IMR-90 (cell line): ENCODE measurements around the gene ACP2. TPM values are rescaled to one million over a fixed set of nuclear protein-coding genes. Genes with fewer than 3 reads are reported as not detected.

Experiments
- ATAC-seq: fragments of 200-7000 bp; cut with Tn5 transposase; 2 replicates; pipeline ENCODE4 v1.9.1; 2020; ENCODE audit warnings: low read depth, mild to moderate bottlenecking, moderate library complexity
- BruUV-seq: library from RNA; stranded (reverse); fragments of 400-500 nt; replicated peaks from 2 replicates; lab custom pipeline; 2021; lab: Mats Ljungman, UMichigan
- CTCF ChIA-PET: fragments of 300-600 bp; formaldehyde crosslinking; extraction: SDS; loops from one replicate; lab custom pipeline; 2021; ENCODE audit warnings: antibody characterized with exemption; lab: Yijun Ruan, JAX
- POLR2A ChIA-PET: fragments of 300-600 bp; sonication (Branson Sonifier 250); formaldehyde crosslinking; loops from one replicate; lab custom pipeline; 2022; ENCODE audit warnings: antibody characterized with exemption; ENCODE audit not compliant: unreplicated experiment; lab: Charles Lee
- DNase-seq: peaks from one replicate; pipeline ENCODE4 v3.0.0; 2013
- H2AFZ ChIP-seq: replicated peaks from 2 replicates; pipeline ENCODE3; 2013; ENCODE audit warnings: low read length, mild to moderate bottlenecking; ENCODE audit not compliant: poor library complexity
- H2AK5ac ChIP-seq: 2 replicates; pipeline ENCODE4 v1.6.1; 2013; ENCODE audit warnings: low read depth, low read length, inconsistent platforms
- H2AK9ac ChIP-seq: replicated peaks from 2 replicates; pipeline ENCODE3; 2013; ENCODE audit warnings: mild to moderate bottlenecking, low read depth, low read length, moderate library complexity; ENCODE audit not compliant: poor library complexity
- H2BK120ac ChIP-seq: 2 replicates; pipeline ENCODE4 v1.6.1; 2013; ENCODE audit warnings: low read depth, low read length, inconsistent platforms
- H2BK15ac ChIP-seq: 3 replicates; pipeline ENCODE4 v1.6.1; 2013; ENCODE audit warnings: low read depth, low read length, inconsistent platforms
- H2BK20ac ChIP-seq: 2 replicates; pipeline ENCODE4 v1.6.1; 2013; ENCODE audit warnings: low read depth, mild to moderate bottlenecking, inconsistent platforms, low read length, moderate library complexity
- H2BK5ac ChIP-seq: 2 replicates; pipeline ENCODE4 v1.6.1; 2013; ENCODE audit warnings: mild to moderate bottlenecking, low read depth, low read length, inconsistent platforms; ENCODE audit not compliant: poor library complexity, severe bottlenecking
- H3K14ac ChIP-seq: replicated peaks from 2 replicates; pipeline ENCODE4 v1.6.1; 2013; ENCODE audit warnings: low read depth, low read length, inconsistent platforms
- H3K18ac ChIP-seq: 2 replicates; pipeline ENCODE4 v1.6.1; 2013; ENCODE audit warnings: low read depth, low read length, control low read depth
- H3K23ac ChIP-seq: 2 replicates; pipeline ENCODE4 v1.6.1; 2013; ENCODE audit warnings: low read depth, low read length, inconsistent platforms
- H3K27ac ChIP-seq: 2 replicates; pipeline ENCODE4 v1.5.1; 2013; ENCODE audit warnings: mild to moderate bottlenecking, control low read depth, low read length; ENCODE audit not compliant: insufficient read depth
- H3K27me3 ChIP-seq: 2 replicates; pipeline ENCODE4 v1.6.1; 2013; ENCODE audit warnings: low read length; ENCODE audit not compliant: control insufficient read depth, insufficient read depth
- H3K36me3 ChIP-seq: 2 replicates; pipeline ENCODE4 v1.6.1; 2013; ENCODE audit warnings: low read length, mixed read lengths; ENCODE audit not compliant: control insufficient read depth, insufficient read depth
- H3K4ac ChIP-seq: 2 replicates; pipeline ENCODE4 v1.6.1; 2013; ENCODE audit warnings: low read depth, low read length, inconsistent platforms
- H3K4me1 ChIP-seq: 2 replicates; pipeline ENCODE4 v1.6.1; 2013; ENCODE audit warnings: low read length, mixed read lengths; ENCODE audit not compliant: control insufficient read depth, insufficient read depth
- H3K4me2 ChIP-seq: 2 replicates; pipeline ENCODE4 v1.6.1; 2013; ENCODE audit warnings: low read depth, mild to moderate bottlenecking, control low read depth, low read length, moderate library complexity
- H3K4me3 ChIP-seq: 2 replicates; pipeline ENCODE4 v1.5.1; 2013; ENCODE audit warnings: low read depth, mild to moderate bottlenecking, control low read depth, low read length, moderate library complexity; ENCODE audit not compliant: insufficient read depth
- H3K56ac ChIP-seq: 2 replicates; pipeline ENCODE4 v1.6.1; 2013; ENCODE audit warnings: low read length, inconsistent platforms; ENCODE audit not compliant: insufficient read depth; ENCODE audit errors: extremely low read depth
- H3K79me1 ChIP-seq, 2 experiments: 2 replicates each; pipeline ENCODE4 v1.6.1; 2013; ENCODE audit warnings: low read length in 2 of 2, inconsistent platforms in 1 of 2, low read depth in 1 of 2
- H3K9ac ChIP-seq: 2 replicates; pipeline ENCODE4 v1.6.1; 2013; ENCODE audit warnings: low read depth, low read length, control low read depth
- H3K9me1 ChIP-seq: 2 replicates; pipeline ENCODE4 v1.6.1; 2013; ENCODE audit warnings: low read length, inconsistent platforms; ENCODE audit not compliant: insufficient read depth
- H3K9me3 ChIP-seq: 2 replicates; pipeline ENCODE4 v1.6.1; 2013; ENCODE audit warnings: low read length; ENCODE audit not compliant: control insufficient read depth, insufficient read depth
- H4K20me1 ChIP-seq: 2 replicates; pipeline ENCODE4 v1.6.1; 2013; ENCODE audit warnings: low read length, inconsistent platforms; ENCODE audit not compliant: insufficient read depth
- H4K5ac ChIP-seq: 2 replicates; pipeline ENCODE4 v1.6.1; 2013; ENCODE audit warnings: mild to moderate bottlenecking, low read depth, low read length, control low read depth
- H4K8ac ChIP-seq, 2 experiments: 2 replicates each; pipeline ENCODE4 v1.6.1; 2013; ENCODE audit warnings: low read depth in 2 of 2, low read length in 2 of 2, control low read depth in 1 of 2, inconsistent platforms in 1 of 2
- H4K91ac ChIP-seq: 2 replicates; pipeline ENCODE4 v1.6.1; 2013; ENCODE audit warnings: low read depth, low read length, inconsistent platforms; ENCODE audit not compliant: insufficient read depth
- BHLHE40 ChIP-seq: fragments of 150-350 bp; IDR thresholded peaks from 2 replicates; pipeline ENCODE4 v1.6.1; 2016; ENCODE audit warnings: mild to moderate bottlenecking, low read depth, low read length
- CEBPB ChIP-seq: IDR thresholded peaks from 2 replicates; pipeline ENCODE4 v1.6.1; 2012; ENCODE audit warnings: low read depth, low read length, improper control_type of control experiment
- CHD1 ChIP-seq: IDR thresholded peaks from 2 replicates; pipeline ENCODE4 v1.6.1; 2012; ENCODE audit warnings: low read depth, low read length, improper control_type of control experiment
- FOS ChIP-seq: fragments of 150-350 bp; IDR thresholded peaks from 2 replicates; pipeline ENCODE4 v1.6.1; 2016; ENCODE audit warnings: low read depth, low read length
- MAFK ChIP-seq: IDR thresholded peaks from 2 replicates; pipeline ENCODE4 v1.6.1; 2012; ENCODE audit warnings: low read depth, low read length, improper control_type of control experiment
- MAZ ChIP-seq: IDR thresholded peaks from 2 replicates; pipeline ENCODE4 v1.6.1; 2012; ENCODE audit warnings: low read depth, mild to moderate bottlenecking, low read length, improper control_type of control experiment, moderate library complexity, borderline replicate concordance
- MXI1 ChIP-seq: IDR thresholded peaks from 2 replicates; pipeline ENCODE4 v1.6.1; 2012; ENCODE audit warnings: low read depth, mild to moderate bottlenecking, low read length, moderate library complexity, borderline replicate concordance
- NFE2L2 ChIP-seq: fragments of 150-350 bp; IDR thresholded peaks from 2 replicates; pipeline ENCODE4 v1.6.1; 2016; ENCODE audit warnings: low read depth, mild to moderate bottlenecking, low read length
- POLR2A ChIP-seq: IDR thresholded peaks from 2 replicates; pipeline ENCODE4 v1.6.1; 2012; ENCODE audit warnings: mild to moderate bottlenecking, low read depth, low read length
- RAD21 ChIP-seq: IDR thresholded peaks from 2 replicates; pipeline ENCODE4 v1.6.1; 2012; ENCODE audit warnings: low read length, improper control_type of control experiment
- RCOR1 ChIP-seq: IDR thresholded peaks from 2 replicates; pipeline ENCODE4 v1.6.1; 2012; ENCODE audit warnings: mild to moderate bottlenecking, low read length, improper control_type of control experiment; ENCODE audit not compliant: insufficient replicate concordance
- RFX5 ChIP-seq: IDR thresholded peaks from 2 replicates; pipeline ENCODE4 v1.8.0; 2012; ENCODE audit warnings: low read depth, mild to moderate bottlenecking, low read length, moderate library complexity
- SMC3 ChIP-seq: fragments of 150-350 bp; IDR thresholded peaks from 2 replicates; pipeline ENCODE4 v1.6.1; 2016; ENCODE audit warnings: low read depth, mild to moderate bottlenecking, antibody characterized with exemption, low read length, moderate library complexity
- dilution Hi-C: fragments of 300-500 bp; cut with HindIII; formaldehyde crosslinking; loops from one replicate; pipeline ENCODE4 v1.14.3; 2018; ENCODE audit warnings: low sequenced_read_pairs; ENCODE audit not compliant: unreplicated experiment
- in situ Hi-C: fragments of 300-500 bp; cut with MboI; formaldehyde crosslinking; loops from 3 replicates; pipeline ENCODE4 v1.14.3; 2019; ENCODE audit warnings: low sequenced_read_pairs, inconsistent platforms, mixed read lengths
- intact Hi-C: fragments of 100-400 bp; cut with micrococcal nuclease; formaldehyde crosslinking; loops from 2 replicates; pipeline ENCODE4 v1.10.0; 2022
- polyA plus RNA-seq, 3 experiments: library from polyadenylated mRNA; depleted of rRNA; stranded (reverse); fragments of >200 nt; gene quantifications; 2 replicates each; pipeline ENCODE4 v1.2.3, GENCODE V29; 2012; ENCODE audit warnings: low replicate concordance in 1 of 3
- total RNA-seq: library from RNA; depleted of rRNA; stranded (reverse); fragments of >200 nt; gene quantifications from 2 replicates; pipeline ENCODE4 v1.2.3, GENCODE V29; 2012
- TF ChIP-seq, protein P1 (sequence below): fragments of 150-350 bp; IDR thresholded peaks from 2 replicates; pipeline ENCODE4 v1.6.1; 2017; ENCODE audit warnings: mild to moderate bottlenecking, antibody characterized with exemption, low read length, low read depth
- TF ChIP-seq, protein P2 (sequence below): fragments of 150-350 bp; IDR thresholded peaks from 2 replicates; pipeline ENCODE4 v1.6.1; 2016; ENCODE audit warnings: low read depth, mild to moderate bottlenecking, low read length, moderate library complexity, borderline replicate concordance
- TF ChIP-seq, protein P3 (sequence below): conservative IDR thresholded peaks from 2 replicates; pipeline ENCODE4 v1.5.1; 2012; ENCODE audit warnings: mild to moderate bottlenecking, low read depth, low read length, improper control_type of control experiment

Gene ACP2
- total and polyA plus RNA-seq, 2 of the 4 experiments (the other 2 are of a cell fraction): 17.7 to 23.6 TPM

DNA sequence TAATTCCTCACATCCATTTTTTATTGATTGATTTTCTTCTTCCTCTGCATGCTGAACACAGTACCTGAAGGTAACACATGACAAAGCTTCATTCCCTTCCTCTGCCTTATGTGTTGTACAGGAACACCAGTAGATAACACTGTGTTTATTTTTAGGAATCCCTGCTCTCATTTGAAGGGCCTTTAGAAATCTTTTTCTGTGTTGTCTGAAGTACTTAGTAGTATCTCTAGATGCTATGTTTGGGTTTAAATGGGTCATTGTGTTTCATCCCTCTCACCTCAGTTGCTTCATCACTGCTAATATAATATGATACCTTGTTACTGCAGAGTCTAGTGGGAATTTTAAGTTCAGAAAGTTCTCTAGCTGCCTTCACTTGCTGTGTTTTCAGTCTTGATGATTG, 31.5 kb upstream of the ACP2 start:
- H3K36me3 ChIP-seq: peaks cover 63% of the 10 kb centered on the region
- no TSS peak for BruUV-seq
- POLR2A ChIA-PET: no interaction called here

More for the DNA sequence above, 31.5 kb upstream of the ACP2 start:
- peaks cover 17 to 19% of the 10 kb centered on the region in 2 experiments for H3K79me1 ChIP-seq
- H3K9ac ChIP-seq: no peak overlapping the region
- no peak overlapping the region for H2AK5ac ChIP-seq
- no peak overlapping the region for H2BK120ac ChIP-seq
- dilution Hi-C loops: no loop called here
- H3K27ac ChIP-seq: no peak overlapping the region
- ATAC-seq: no peak
- H3K14ac ChIP-seq: no peak overlapping the region
- CTCF ChIA-PET: no interaction called here
- in situ Hi-C loops: no loop called here
- H2AFZ ChIP-seq: no peak overlapping the region
- H2BK15ac ChIP-seq: no peak overlapping the region
- DNase-seq: no peak
- H3K18ac ChIP-seq: no peak overlapping the region
- no peak overlapping the region for H4K8ac ChIP-seq
- 0 out of 2 replicates have a peak, but pooled peaks cover under 1% of the 10 kb centered on the region for H3K9me1 ChIP-seq
- intact Hi-C loops: no loop called here
- H3K4me1 ChIP-seq: no peaks in the 10 kb centered on the region
- no peak overlapping the region for H3K23ac ChIP-seq
- H3K4me2 ChIP-seq: no peak overlapping the region
- H3K4ac ChIP-seq: no peak overlapping the region
- no peak overlapping the region for H2BK20ac ChIP-seq
- no peak overlapping the region for H4K5ac ChIP-seq
- no peak overlapping the region for H3K56ac ChIP-seq
- TF ChIP-seq, protein P1, sequence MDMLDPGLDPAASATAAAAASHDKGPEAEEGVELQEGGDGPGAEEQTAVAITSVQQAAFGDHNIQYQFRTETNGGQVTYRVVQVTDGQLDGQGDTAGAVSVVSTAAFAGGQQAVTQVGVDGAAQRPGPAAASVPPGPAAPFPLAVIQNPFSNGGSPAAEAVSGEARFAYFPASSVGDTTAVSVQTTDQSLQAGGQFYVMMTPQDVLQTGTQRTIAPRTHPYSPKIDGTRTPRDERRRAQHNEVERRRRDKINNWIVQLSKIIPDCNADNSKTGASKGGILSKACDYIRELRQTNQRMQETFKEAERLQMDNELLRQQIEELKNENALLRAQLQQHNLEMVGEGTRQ: no peak
- TF ChIP-seq, protein P2, sequence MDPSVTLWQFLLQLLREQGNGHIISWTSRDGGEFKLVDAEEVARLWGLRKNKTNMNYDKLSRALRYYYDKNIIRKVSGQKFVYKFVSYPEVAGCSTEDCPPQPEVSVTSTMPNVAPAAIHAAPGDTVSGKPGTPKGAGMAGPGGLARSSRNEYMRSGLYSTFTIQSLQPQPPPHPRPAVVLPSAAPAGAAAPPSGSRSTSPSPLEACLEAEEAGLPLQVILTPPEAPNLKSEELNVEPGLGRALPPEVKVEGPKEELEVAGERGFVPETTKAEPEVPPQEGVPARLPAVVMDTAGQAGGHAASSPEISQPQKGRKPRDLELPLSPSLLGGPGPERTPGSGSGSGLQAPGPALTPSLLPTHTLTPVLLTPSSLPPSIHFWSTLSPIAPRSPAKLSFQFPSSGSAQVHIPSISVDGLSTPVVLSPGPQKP: no peak
- TF ChIP-seq CHD1 (no peak), BHLHE40 (no peak), RCOR1 (no peak), CEBPB (no peak), MAFK (no peak), MXI1 (no peak), POLR2A (no peak), RFX5 (no peak), SMC3 (no peak), NFE2L2 (no peak), FOS (no peak), RAD21 (no peak), MAZ (no peak)
- TF ChIP-seq, protein P3, sequence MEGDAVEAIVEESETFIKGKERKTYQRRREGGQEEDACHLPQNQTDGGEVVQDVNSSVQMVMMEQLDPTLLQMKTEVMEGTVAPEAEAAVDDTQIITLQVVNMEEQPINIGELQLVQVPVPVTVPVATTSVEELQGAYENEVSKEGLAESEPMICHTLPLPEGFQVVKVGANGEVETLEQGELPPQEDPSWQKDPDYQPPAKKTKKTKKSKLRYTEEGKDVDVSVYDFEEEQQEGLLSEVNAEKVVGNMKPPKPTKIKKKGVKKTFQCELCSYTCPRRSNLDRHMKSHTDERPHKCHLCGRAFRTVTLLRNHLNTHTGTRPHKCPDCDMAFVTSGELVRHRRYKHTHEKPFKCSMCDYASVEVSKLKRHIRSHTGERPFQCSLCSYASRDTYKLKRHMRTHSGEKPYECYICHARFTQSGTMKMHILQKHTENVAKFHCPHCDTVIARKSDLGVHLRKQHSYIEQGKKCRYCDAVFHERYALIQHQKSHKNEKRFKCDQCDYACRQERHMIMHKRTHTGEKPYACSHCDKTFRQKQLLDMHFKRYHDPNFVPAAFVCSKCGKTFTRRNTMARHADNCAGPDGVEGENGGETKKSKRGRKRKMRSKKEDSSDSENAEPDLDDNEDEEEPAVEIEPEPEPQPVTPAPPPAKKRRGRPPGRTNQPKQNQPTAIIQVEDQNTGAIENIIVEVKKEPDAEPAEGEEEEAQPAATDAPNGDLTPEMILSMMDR: no peak
- no peaks in the 10 kb centered on the region for H4K20me1 ChIP-seq
- H3K4me3 ChIP-seq: no peak overlapping the region
- no peaks in the 10 kb centered on the region for H3K27me3 ChIP-seq
- H2AK9ac ChIP-seq: no peak overlapping the region
- H4K91ac ChIP-seq: no peak overlapping the region
- no peak overlapping the region for H2BK5ac ChIP-seq
- H3K9me3 ChIP-seq: no peaks in the 10 kb centered on the region
